SK-N-SH treated with all-trans-retinoic acid at 6 μM for 48 hours (cell line): ENCODE data around the gene BMERB1.

Experiments used
- ARNTL ChIP-seq: fragments of 450-650 bp; formaldehyde crosslinking; IDR thresholded peaks from 2 replicates; pipeline ENCODE4 v1.5.0; 2020; ENCODE audit warnings: low read depth, mild to moderate bottlenecking, moderate library complexity, borderline replicate concordance
- BACH2 ChIP-seq: fragments of 250-450 bp; sonication (Bioruptor Pico); IDR thresholded peaks from 2 replicates; pipeline ENCODE4 v1.9.0; 2021; ENCODE audit warnings: mild to moderate bottlenecking, borderline replicate concordance
- CSDC2 ChIP-seq: fragments of 250-450 bp; sonication (Bioruptor Pico); IDR thresholded peaks from 2 replicates; pipeline ENCODE4 v1.5.0; 2020; ENCODE audit warnings: mild to moderate bottlenecking, moderate library complexity
- ESRRG ChIP-seq: fragments of 250-450 bp; sonication (Bioruptor Pico); IDR thresholded peaks from 2 replicates; pipeline ENCODE4 v1.6.1; 2021; ENCODE audit warnings: mild to moderate bottlenecking
- ZFP3 ChIP-seq: fragments of 250-450 bp; sonication (Bioruptor Pico); IDR thresholded peaks from 2 replicates; pipeline ENCODE4 v1.5.0; 2020; ENCODE audit warnings: mild to moderate bottlenecking, moderate library complexity
- TF ChIP-seq, protein P1 (sequence below): fragments of 250-450 bp; sonication (Bioruptor Pico); IDR thresholded peaks from 2 replicates; pipeline ENCODE4 v1.5.0; 2020; ENCODE audit warnings: mild to moderate bottlenecking, moderate library complexity

- TF ChIP-seq ZFP3 (CRISPR knock-in tag) = no peak
- no peak for TF ChIP-seq ESRRG
- TF ChIP-seq, protein P1, sequence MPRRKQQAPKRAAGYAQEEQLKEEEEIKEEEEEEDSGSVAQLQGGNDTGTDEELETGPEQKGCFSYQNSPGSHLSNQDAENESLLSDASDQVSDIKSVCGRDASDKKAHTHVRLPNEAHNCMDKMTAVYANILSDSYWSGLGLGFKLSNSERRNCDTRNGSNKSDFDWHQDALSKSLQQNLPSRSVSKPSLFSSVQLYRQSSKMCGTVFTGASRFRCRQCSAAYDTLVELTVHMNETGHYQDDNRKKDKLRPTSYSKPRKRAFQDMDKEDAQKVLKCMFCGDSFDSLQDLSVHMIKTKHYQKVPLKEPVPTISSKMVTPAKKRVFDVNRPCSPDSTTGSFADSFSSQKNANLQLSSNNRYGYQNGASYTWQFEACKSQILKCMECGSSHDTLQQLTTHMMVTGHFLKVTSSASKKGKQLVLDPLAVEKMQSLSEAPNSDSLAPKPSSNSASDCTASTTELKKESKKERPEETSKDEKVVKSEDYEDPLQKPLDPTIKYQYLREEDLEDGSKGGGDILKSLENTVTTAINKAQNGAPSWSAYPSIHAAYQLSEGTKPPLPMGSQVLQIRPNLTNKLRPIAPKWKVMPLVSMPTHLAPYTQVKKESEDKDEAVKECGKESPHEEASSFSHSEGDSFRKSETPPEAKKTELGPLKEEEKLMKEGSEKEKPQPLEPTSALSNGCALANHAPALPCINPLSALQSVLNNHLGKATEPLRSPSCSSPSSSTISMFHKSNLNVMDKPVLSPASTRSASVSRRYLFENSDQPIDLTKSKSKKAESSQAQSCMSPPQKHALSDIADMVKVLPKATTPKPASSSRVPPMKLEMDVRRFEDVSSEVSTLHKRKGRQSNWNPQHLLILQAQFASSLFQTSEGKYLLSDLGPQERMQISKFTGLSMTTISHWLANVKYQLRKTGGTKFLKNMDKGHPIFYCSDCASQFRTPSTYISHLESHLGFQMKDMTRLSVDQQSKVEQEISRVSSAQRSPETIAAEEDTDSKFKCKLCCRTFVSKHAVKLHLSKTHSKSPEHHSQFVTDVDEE = no peak
- no peak for TF ChIP-seq ARNTL
- TF ChIP-seq BACH2 = no peak
- no peak for TF ChIP-seq CSDC2 (CRISPR knock-in tag)
Observed at GRCh38 chr16:15484662-15485061, 50.3 kb downstream of the BMERB1 start.
